SK-N-SH (cell line): Measurements from ENCODE around the gene METTL27. TPM values are rescaled to one million over a fixed set of nuclear protein-coding genes. Genes with fewer than 3 reads are reported as not detected.

Experiments used
- CTCF ChIA-PET: fragments of 300-600, 350-600 bp; formaldehyde crosslinking; extraction: SDS; loops from one replicate; lab custom pipeline; 2021; lab: Yijun Ruan, JAX
- POLR2A ChIA-PET: fragments of 350-600 bp; sonication (Branson Sonifier 250); formaldehyde crosslinking; extraction: SDS; loops from one replicate; lab custom pipeline; 2020; ENCODE audit warnings: antibody characterized with exemption, inconsistent platforms; lab: Yijun Ruan, JAX
- DNase-seq: peaks from one replicate; pipeline ENCODE4 v3.0.0; 2012
- H2AFZ ChIP-seq: fragments of 200-600 bp; sonication (generic); 2 replicates; pipeline ENCODE4 v1.8.1; 2016; ENCODE audit warnings: antibody characterized with exemption, mild to moderate bottlenecking, low read depth
- H3F3A ChIP-seq: fragments of 200-600 bp; sonication (generic); replicated peaks from 2 replicates; pipeline ENCODE3; 2016; ENCODE audit warnings: antibody characterized with exemption, mild to moderate bottlenecking; ENCODE audit not compliant: insufficient read depth
- H3K27ac ChIP-seq, 2 experiments: fragments of 200-500 bp in 1 of 2; fragments of 200-600 bp in 1 of 2; sonication (Bioruptor generic) in 1 of 2; sonication (generic), shearing (Covaris generic) in 1 of 2; 2 replicates each; pipeline versions ENCODE4 v1.5.1 to v1.6.1; 2014 to 2016; ENCODE audit warnings: low read depth in 2 of 2, inconsistent platforms in 1 of 2, low read length in 1 of 2, mild to moderate bottlenecking in 1 of 2, mixed read lengths in 1 of 2
- H3K27me3 ChIP-seq: fragments of 200-600 bp; sonication (generic), shearing (Covaris generic); 2 replicates; pipeline ENCODE4 v1.6.1; 2016; ENCODE audit warnings: mixed run types; ENCODE audit not compliant: insufficient read depth
- H3K36me3 ChIP-seq, 2 experiments: fragments of 200-500 bp in 1 of 2; fragments of 200-600 bp in 1 of 2; sonication (Bioruptor generic) in 1 of 2; sonication (generic) in 1 of 2; replicated peaks in 1 of 2; 2 replicates each; pipeline versions ENCODE3 to v1.5.1; 2014 to 2016; ENCODE audit warnings: low read length in 1 of 2, mild to moderate bottlenecking in 1 of 2; ENCODE audit not compliant: insufficient read depth in 2 of 2, control insufficient read depth in 1 of 2
- H3K4me1 ChIP-seq, 2 experiments: fragments of 200-500 bp in 1 of 2; fragments of 200-600 bp in 1 of 2; sonication (Bioruptor generic) in 1 of 2; sonication (generic), shearing (Covaris generic) in 1 of 2; 2 replicates each; pipeline versions ENCODE4 v1.5.1 to v1.6.1; 2014 to 2016; ENCODE audit warnings: low read depth in 1 of 2, low read length in 1 of 2, mixed run types in 1 of 2; ENCODE audit not compliant: insufficient read depth in 2 of 2, control insufficient read depth in 1 of 2
- H3K4me2 ChIP-seq: fragments of 200-600 bp; sonication (generic), shearing (Covaris generic); 2 replicates; pipeline ENCODE4 v1.6.1; 2017; ENCODE audit warnings: mixed run types
- H3K4me3 ChIP-seq, 2 experiments: fragments of 200-500 bp in 1 of 2; fragments of 200-600 bp in 1 of 2; sonication (Bioruptor generic) in 1 of 2; sonication (generic), shearing (Covaris generic) in 1 of 2; 2 replicates each; pipeline versions ENCODE4 v1.5.1 to v1.8.1; 2014 to 2016; ENCODE audit warnings: low read depth in 2 of 2, inconsistent platforms in 1 of 2, low read length in 1 of 2, mild to moderate bottlenecking in 1 of 2, mixed read lengths in 1 of 2, moderate library complexity in 1 of 2
- H3K79me2 ChIP-seq: fragments of 200-600 bp; sonication (generic); 2 replicates; pipeline ENCODE4 v1.8.1; 2017; ENCODE audit warnings: mild to moderate bottlenecking; ENCODE audit not compliant: insufficient read depth
- H3K9ac ChIP-seq: fragments of 200-600 bp; sonication (generic); 2 replicates; pipeline ENCODE4 v1.6.1; 2017; ENCODE audit warnings: mixed run types
- H3K9me2 ChIP-seq: fragments of 200-600 bp; sonication (generic); 2 replicates; pipeline ENCODE4 v1.6.1; 2017; ENCODE audit warnings: mixed run types
- H3K9me3 ChIP-seq: fragments of 200-600 bp; sonication (generic); 2 replicates; pipeline ENCODE4 v1.6.1; 2017; ENCODE audit warnings: mixed run types, mild to moderate bottlenecking, moderate library complexity
- H4K20me1 ChIP-seq: fragments of 200-600 bp; sonication (generic); 2 replicates; pipeline ENCODE4 v1.6.1; 2017; ENCODE audit warnings: mild to moderate bottlenecking, mixed run types; ENCODE audit not compliant: insufficient read depth
- CHD2 ChIP-seq: fragments of 150-350 bp; IDR thresholded peaks from 2 replicates; pipeline ENCODE4 v1.6.1; 2018; ENCODE audit warnings: low read length; ENCODE audit not compliant: partially characterized antibody
- FOXJ3 ChIP-seq: sonication (generic); formaldehyde crosslinking; IDR thresholded peaks from 2 replicates; pipeline ENCODE4 v1.5.1; 2020; ENCODE audit warnings: mild to moderate bottlenecking, missing genetic modification reagents
- JUND ChIP-seq: IDR thresholded peaks from 2 replicates; pipeline ENCODE4 v1.4.0; 2012
- RAD21 ChIP-seq: IDR thresholded peaks from 2 replicates; pipeline ENCODE4 v1.6.1; 2012; ENCODE audit warnings: mild to moderate bottlenecking, low read length
- SMC3 ChIP-seq: IDR thresholded peaks from 2 replicates; pipeline ENCODE4 v1.6.1; 2012; ENCODE audit warnings: low read depth, low read length, improper control_type of control experiment
- TCF12 ChIP-seq: IDR thresholded peaks from 2 replicates; pipeline ENCODE4 v1.4.0; 2012
- YY1 ChIP-seq: IDR thresholded peaks from 2 replicates; pipeline ENCODE4 v1.4.0; 2012; ENCODE audit warnings: low read depth, mild to moderate bottlenecking
- WGBS: methylation state at CpG from one replicate; pipeline ENCODE4 v1.1.6; 2017; ENCODE audit warnings: low lambda C conversion rate; 5-methylcytosine and 5-hydroxymethylcytosine counted together
- polyA plus RNA-seq, 3 experiments: library from polyadenylated mRNA; depleted of rRNA; stranded (reverse); fragments of >200 nt; gene quantifications; 2 replicates each; pipeline ENCODE4 v1.2.3, GENCODE V29; 2012
- TF ChIP-seq, protein P1 (sequence below): fragments of 200-600 bp; sonication (generic); IDR thresholded peaks from 2 replicates; pipeline ENCODE4 v1.6.1; 2017; ENCODE audit warnings: antibody characterized with exemption, mild to moderate bottlenecking, moderate library complexity
- TF ChIP-seq, protein P2 (sequence below): fragments of 150-350 bp; IDR thresholded peaks from 2 replicates; pipeline ENCODE4 v1.6.1; 2016; ENCODE audit warnings: mild to moderate bottlenecking, low read depth, low read length

METTL27 gene
- polyA plus RNA-seq, 1 of the 3 experiments (the other 2 are of a cell fraction) = 3.1 TPM

DNA sequence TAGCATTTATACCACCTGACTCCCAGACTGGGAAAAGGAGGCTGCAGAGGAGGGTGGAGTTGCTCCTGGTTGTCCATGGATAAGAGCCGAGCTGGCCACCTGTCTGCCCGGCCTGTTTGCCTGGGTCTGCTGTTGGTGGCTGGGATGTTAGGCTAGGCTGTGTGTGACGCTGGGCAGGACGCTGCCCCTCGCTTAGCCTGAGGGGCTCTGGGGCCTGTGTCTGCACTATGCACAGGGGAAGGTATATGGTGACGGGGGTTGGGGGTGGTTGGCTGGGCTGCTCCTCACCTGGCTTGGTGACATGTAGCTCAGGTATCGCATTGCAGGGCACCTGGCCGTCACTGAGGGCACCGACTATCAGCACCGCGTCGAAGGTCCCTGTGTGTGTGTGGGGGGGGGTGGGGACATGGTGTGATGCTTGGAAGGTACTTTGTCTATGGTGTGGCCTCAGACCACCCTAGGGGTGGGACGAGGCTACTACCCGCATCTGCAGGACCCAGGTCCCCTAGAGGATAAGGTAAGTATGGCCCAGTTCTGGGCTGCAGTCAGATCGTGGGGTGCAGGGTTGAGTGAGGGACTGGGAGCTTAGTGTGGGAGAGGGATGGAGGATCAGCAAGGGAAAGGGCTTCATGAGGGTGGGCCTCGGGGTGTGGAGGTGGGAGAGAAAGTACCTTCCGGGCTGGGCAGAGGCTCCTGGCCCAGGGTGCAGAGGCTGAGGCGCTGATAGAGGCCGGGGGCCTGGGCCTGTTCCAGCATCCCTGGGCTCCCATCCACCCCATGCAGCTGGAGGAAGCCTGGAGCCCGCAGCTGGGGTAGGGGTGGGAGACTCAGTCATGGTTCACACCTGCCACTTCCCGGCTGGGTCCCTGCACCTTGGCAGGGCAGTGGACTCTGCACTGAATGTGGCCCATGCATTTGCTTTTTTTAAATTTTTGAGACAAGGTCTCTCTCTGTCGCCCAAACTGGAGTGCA lies 2.3 kb downstream of the METTL27 start:
- H3K79me2 ChIP-seq = peaks cover 4% of the 10 kb centered on the region; the same call in 1 of the 2 replicates
- H3K9me2 ChIP-seq = no peaks in the 10 kb centered on the region
- H3K4me3 ChIP-seq = no peak overlapping the region
- no peaks in the 10 kb centered on the region for H3K9me3 ChIP-seq
- peak; percentile 72 for DNase-seq
- CTCF ChIA-PET = interaction anchor here (1.0 to 11.5 kb wide), 7 partner anchors 11 to 367 kb away, joined by 3 to 80 read pairs (median 4); no protein-coding TSS in a partner anchor
- no peak overlapping the region for H3K27ac ChIP-seq
- TF ChIP-seq CHD2 = no peak
- TF ChIP-seq, protein P1, sequence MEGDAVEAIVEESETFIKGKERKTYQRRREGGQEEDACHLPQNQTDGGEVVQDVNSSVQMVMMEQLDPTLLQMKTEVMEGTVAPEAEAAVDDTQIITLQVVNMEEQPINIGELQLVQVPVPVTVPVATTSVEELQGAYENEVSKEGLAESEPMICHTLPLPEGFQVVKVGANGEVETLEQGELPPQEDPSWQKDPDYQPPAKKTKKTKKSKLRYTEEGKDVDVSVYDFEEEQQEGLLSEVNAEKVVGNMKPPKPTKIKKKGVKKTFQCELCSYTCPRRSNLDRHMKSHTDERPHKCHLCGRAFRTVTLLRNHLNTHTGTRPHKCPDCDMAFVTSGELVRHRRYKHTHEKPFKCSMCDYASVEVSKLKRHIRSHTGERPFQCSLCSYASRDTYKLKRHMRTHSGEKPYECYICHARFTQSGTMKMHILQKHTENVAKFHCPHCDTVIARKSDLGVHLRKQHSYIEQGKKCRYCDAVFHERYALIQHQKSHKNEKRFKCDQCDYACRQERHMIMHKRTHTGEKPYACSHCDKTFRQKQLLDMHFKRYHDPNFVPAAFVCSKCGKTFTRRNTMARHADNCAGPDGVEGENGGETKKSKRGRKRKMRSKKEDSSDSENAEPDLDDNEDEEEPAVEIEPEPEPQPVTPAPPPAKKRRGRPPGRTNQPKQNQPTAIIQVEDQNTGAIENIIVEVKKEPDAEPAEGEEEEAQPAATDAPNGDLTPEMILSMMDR = peak; percentile 23; the same call in 1 of the 2 replicates
- H3K4me2 ChIP-seq = no peak overlapping the region
- H3K27me3 ChIP-seq = no peaks in the 10 kb centered on the region
- H3K9ac ChIP-seq = no peak overlapping the region
- peaks cover 11% of the 10 kb centered on the region for H3F3A ChIP-seq
- POLR2A ChIA-PET = interaction anchor here (1.0 to 3.0 kb wide), 3 partner anchors 11 to 101 kb away, joined by 3 to 10 read pairs (median 5); partner anchors contain the start of gene ABHD11
- H3K4me1 ChIP-seq = peaks cover 0 to 8% of the 10 kb centered on the region in 2 experiments; a peak in 1 of 4 replicates
- WGBS = 96% methylated on average over 12 of the region's 22 CpGs
- H4K20me1 ChIP-seq = no peaks in the 10 kb centered on the region
- H2AFZ ChIP-seq = no peak overlapping the region
- no peaks in the 10 kb centered on the region for H3K36me3 ChIP-seq

DNA sequence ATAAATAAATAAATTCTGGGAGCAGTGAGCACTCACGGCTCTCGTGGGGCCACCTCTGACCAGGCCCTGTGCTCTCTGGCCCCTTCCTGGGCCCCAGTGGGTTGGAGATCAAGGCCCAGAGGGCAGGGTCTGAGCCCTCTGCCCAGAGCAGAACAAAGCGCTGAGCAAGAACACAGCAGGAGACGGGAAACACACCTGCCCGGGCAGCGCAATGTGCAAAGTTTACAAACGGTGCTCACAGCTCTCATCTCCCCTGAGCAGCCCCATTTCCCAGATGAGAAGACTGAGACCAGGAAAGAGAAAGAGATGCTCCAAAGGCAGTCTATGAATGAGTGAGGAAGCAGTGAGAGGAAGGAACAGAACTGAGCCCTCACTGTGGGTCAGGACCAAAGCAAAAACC lies 3.0 kb downstream of the METTL27 start:
- Histone ChIP-seq H2AFZ (no peak overlapping the region), H4K20me1 (no peaks in the 10 kb centered on the region), H3K9ac (no peak overlapping the region), H3K9me3 (no peaks in the 10 kb centered on the region), H3K36me3 (no peaks in the 10 kb centered on the region), H3K79me2 (peaks cover 4% of the 10 kb centered on the region; the same call in 1 of the 2 replicates), H3K27me3 (no peaks in the 10 kb centered on the region), H3K4me3 (no peak overlapping the region), H3K9me2 (no peaks in the 10 kb centered on the region), H3K4me1 (peaks cover 0 to 8% of the 10 kb centered on the region in 2 experiments; a peak in 1 of 4 replicates), H3K27ac (no peak overlapping the region), H3F3A (peaks cover 9% of the 10 kb centered on the region), H3K4me2 (no peak overlapping the region)
- ChIA-PET CTCF (interaction anchor here (1.3 to 11.5 kb wide), 4 partner anchors 12 to 104 kb away, joined by 4 to 80 read pairs (median 24); no protein-coding TSS in a partner anchor), POLR2A (interaction anchor here (1.3 kb wide), 1 partner anchor 10 kb away, joined by 3 read pairs; no protein-coding TSS in a partner anchor)
- no peak for TF ChIP-seq YY1
- no peak for TF ChIP-seq FOXJ3 (CRISPR knock-in tag)
- TF ChIP-seq SMC3 = no peak
- TF ChIP-seq, protein P1 = no peak
- TF ChIP-seq JUND = no peak
- no peak for TF ChIP-seq RAD21
- no peak for TF ChIP-seq TCF12
- TF ChIP-seq, protein P2, sequence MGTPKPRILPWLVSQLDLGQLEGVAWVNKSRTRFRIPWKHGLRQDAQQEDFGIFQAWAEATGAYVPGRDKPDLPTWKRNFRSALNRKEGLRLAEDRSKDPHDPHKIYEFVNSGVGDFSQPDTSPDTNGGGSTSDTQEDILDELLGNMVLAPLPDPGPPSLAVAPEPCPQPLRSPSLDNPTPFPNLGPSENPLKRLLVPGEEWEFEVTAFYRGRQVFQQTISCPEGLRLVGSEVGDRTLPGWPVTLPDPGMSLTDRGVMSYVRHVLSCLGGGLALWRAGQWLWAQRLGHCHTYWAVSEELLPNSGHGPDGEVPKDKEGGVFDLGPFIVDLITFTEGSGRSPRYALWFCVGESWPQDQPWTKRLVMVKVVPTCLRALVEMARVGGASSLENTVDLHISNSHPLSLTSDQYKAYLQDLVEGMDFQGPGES = no peak
- DNase-seq = no peak
- WGBS = 95% methylated on average over 6 of the region's 7 CpGs
